H54 (cell line): Measurements from ENCODE around the gene EXOC1.
"Not testable (repeated sequence)": the region's sequence is repeated elsewhere in the genome, so short reads cannot be mapped to it uniquely, and the experiment has no call there.

Experiments
- DNase-seq: peaks from one replicate; pipeline ENCODE4 v3.0.0; 2011; ENCODE audit warnings: low spot score, mixed read lengths; ENCODE audit not compliant: insufficient read length
- FAIRE-seq: peaks from 3 replicates; lab custom pipeline; 2011; peaks lifted over from hg19 to GRCh38; lab: Jason Lieb, UNC
- POLR2A ChIP-seq: IDR thresholded peaks from 2 replicates; pipeline ENCODE4 v1.6.1; 2011; ENCODE audit warnings: low read depth, mild to moderate bottlenecking, low read length

The EXOC1 gene

DNA sequence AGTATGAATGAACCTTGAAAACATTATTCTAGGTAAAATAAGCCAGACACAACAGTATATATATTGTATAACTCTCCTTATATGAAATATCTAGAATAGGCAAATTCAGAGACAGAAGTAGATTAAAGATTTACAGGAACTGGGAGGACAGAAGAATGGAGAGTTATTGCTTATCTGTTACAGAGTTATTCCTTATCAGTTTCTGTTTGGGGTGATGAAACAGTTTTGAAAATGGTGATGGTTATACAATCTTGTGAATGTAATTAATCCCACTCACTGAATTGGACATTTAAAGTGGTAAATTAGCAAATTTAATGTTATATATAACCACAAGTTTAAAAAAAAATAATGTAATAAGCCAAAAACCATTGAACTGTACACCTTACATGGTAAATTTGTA, 14.5 kb upstream of the EXOC1 start:
- TF ChIP-seq POLR2A = no peak
- DNase-seq (no peak), FAIRE-seq (no peak)

DNA sequence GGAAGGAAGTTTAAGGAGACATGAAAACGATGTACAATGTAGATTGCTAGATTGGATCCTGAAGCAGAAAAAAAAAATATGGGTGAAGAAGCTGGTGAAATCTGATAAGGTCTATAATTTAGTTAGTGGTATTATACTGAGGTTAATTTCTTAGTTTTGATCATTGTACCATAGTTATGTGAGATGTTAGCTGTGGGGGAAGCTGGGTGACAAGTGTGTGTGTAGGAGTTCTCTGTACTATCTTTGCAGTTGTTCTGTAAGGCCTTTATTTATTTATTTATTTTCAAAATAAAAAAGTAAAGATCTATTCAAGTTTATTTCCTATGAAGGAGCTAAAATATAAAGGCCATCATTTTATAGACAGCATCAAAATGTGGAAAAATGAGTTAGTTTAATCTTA, 12.5 kb upstream of the EXOC1 start:
- no peak for TF ChIP-seq POLR2A
- FAIRE-seq = no peak

DNA sequence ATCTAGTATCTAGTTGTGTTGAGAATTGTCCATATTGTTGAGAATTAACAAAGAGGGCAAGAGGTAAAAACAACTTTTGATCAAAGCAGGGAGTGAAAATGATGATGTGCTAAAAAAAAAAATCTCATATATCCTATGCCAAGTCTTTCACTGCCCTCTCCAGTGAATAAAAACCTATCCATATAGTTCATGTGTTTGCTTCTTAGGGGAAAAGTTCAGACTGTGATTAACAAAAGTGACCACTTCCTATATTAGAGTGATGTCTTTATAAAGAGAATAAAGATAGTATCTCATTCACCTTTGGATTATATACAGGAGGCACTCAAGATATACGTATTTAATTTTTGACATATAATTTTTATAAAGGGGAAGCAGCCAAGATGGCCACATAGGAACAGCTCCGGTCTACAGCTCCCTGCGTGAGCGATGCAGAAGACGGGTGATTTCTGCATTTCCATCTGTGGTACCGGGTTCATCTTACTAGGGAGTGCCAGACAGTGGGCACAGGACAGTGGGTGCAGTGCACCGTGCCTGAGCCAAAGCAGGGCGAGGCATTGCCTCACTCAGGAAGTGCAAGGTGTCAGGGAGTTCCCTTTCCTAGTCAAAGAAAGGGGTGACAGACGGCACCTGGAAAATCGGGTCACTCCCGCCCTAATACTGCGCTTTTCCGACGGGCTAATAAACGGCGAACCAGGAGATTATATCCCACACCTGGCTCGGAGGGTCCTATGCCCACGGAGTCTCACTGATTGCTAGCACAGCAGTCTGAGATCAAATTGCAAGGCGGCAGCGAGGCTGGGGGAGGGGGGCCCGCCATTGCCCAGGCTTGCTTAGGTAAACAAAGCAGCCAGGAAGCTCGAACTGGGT, 11.8 kb upstream of the EXOC1 start:
- FAIRE-seq, DNase-seq: not testable (repeated sequence)

More for the DNA sequence above, 12.5 kb upstream of the EXOC1 start:
- no peak for DNase-seq

DNA sequence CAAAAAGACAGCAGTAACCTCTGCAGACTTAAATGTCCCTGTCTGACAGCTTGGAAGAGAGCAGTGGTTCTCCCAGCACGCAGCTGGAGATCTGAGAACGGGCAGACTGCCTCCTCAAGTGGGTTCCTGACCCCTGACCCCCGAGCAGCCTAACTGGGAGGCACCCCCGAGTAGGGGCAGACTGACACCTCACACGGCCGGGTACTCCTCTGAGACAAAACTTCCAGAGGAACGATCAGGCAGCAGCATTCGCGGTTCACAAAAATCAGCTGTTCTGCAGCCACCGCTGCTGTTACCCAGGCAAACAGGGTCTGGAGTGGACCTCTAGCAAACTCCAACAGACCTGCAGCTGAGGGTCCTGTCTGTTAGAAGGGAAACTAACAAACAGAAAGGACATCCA, 11.1 kb upstream of the EXOC1 start:
- DNase-seq, FAIRE-seq: not testable (repeated sequence)

DNA sequence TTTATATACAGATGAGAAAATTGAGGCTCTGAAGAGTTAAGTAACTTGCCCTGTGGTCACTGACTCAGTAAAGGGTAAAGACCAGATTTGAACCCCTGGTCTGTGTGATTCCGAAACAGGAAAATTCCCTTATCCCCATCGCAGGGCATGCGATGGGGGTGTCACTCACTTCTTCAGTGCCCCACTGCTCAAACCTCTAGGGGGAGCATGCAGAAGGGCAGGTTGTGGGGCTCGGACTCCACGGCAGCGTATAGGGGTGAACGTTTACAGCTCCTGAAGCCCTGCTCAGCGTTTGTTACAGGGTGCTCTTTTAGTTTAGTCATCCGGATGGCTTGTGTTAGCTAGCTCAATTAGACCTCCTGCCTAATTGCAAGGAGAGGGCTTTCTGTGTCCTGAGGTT, 3.7 kb upstream of the EXOC1 start:
- no peak for TF ChIP-seq POLR2A
- no peak for DNase-seq
- no peak for FAIRE-seq

DNA sequence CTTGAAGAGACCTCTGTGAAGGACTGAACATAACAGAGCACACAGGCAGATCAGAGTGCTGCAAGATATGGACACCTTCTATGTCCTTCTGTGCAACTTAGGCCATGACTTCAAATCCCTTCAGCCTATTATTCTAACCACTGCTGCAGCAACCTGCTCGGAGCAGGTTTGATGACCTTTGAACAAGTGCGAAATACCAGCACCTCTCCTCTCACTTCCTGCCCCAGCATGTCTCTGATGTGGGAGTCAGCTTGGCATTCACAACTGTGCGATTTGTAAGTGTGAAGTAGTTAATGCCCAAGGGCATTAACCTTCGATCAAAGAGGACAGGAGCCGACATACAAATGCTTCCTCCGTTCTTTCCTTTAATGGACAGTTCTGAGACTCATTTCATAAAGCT, 1.6 kb upstream of the EXOC1 start:
- no peak for DNase-seq
- no peak for TF ChIP-seq POLR2A
- no peak for FAIRE-seq

DNA sequence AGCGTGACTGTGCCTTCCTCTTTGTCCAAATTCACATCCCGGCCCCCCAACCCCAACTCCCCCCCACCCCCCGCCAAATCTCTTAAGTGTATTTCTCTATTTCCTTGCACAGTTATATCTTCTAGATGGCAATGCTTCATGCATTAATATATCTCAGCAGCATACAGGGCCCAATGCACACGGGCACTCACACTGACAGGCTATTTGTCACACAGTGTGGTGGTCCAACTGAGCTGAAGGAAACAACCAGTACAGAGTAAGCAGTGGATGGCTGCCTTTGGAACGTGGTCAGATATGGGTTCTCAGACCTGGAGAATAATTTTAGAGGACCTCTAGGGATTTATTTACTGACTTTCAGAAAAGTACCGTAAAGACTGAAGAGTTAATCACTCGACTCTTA, 681 bp downstream of the EXOC1 start:
- FAIRE-seq (no peak), DNase-seq (no peak)
- TF ChIP-seq POLR2A = no peak

DNA sequence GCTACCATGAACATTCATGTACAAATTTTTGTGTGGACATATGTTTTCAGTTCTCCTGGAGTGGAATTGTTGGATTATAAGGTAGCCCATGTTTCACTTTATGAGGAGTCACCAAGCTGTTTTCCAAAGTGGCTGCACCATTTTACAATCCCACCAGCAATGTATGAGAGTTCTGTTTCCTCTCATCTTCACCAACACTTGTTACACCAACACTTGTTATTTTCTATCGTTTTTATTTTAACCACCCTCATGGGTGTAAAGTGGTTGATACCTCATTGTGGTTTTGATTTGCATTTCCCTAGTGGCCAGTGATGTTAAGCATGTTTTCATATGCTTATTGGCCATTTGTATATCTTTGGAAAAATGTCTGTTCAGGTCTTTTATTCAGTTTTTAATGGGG, 4.1 kb downstream of the EXOC1 start:
- no peak for FAIRE-seq
- no peak for DNase-seq
- no peak for TF ChIP-seq POLR2A

DNA sequence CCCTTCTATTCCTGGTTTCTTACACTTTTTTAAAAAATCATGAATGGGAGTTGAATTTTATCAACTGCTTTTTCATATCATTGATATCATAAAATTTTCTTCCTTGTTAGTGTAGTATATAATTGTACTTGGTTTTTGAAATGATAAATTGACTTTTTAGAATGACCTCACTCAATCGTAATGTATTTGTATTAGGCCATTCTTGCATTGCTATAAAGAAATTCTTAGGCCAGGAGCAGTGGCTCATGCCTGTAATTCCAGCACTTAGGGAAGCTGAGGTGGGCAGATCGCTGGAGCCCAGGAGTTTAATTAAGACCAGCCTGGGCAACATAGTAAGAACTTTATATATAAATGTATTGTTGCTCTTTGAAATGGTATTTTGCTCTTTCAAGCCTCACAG, 6.3 kb downstream of the EXOC1 start:
- no peak for DNase-seq
- FAIRE-seq = no peak
- TF ChIP-seq POLR2A = no peak

DNA sequence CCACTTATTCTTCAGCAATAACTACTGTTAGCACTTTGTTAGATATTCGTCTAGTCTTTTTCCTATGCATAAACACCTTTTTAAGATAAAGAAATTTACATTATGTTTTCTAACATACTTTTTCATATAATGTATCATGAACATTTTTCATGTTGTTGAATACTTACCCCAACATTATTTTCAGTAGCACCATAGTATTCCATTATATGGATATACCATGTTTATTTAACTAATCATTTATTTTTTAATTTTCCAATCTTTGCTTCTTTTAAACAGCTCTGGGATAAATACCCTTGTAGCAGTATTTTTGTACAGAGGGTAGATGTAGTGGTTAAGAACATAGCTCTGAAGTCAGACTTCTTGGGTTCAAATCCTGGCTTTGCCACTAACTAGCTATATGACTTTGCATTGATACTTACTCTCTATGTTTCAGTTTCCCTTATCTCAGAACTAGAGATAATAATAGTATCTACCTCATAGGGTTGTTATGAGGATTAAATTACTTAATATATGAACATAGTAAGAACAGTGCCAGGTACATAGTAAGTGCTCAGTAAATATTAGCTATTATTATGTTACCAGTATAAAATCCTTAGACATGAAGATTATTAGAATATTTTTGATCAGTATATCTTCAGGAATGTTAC, 11.3 kb downstream of the EXOC1 start:
- no peak for DNase-seq
- no peak for TF ChIP-seq POLR2A
- no peak for FAIRE-seq

DNA sequence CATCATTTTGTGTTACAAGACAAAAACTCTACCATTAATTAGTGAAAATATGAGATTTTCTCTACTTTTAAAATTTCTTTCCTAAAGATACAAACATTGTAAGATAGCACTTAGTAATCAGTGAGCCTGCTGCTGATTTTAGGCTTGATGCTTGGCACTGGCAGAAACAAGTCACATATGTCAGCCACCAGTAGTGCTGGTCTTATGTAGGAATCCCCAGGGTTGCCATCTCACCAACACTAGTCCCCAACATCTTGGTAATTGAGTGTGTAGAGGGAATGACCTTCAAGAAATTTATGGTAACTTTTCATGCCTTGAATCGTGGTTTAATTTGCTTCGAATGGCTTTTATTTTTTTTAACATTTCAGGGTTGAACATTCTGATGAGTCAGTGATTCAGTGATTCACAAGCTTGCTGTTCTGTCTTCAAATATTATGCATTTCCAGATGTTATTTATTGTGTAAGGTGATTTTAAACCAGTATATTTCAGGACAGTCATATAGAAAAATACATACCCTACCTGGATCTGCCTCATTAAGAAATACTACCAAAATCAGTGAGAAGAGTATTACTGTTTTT, 11.9 kb downstream of the EXOC1 start:
- FAIRE-seq (peak; percentile 81), DNase-seq (no peak)
- TF ChIP-seq POLR2A = no peak

DNA sequence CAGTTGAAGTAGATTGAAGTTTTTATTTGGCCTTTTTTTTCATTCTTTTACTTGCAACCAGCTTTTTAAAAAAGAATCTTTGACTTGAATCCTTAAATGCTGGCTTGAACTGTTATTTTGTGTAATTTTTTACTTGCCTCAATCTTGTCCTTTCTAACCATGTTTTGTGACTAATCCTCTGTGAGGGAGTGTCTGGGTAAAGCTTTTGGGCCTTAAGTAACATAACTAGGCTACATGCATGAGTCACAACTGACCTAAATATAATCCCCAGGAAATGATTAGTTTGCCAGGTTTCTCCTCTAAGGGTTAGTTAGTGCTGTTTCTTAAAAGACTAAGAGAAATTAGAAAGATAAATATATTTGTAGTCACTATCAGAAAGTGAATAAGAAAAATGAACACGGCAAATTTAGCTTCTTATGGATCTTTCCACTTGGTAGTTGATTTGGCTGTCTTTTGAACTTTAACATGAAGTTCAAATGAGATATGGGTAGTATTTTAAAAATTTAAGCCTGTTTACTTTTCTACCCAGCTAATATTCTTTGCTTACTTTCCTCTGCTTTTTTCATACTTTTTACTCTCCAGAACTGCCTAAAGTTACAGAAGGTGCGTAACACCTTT, 13.0 kb downstream of the EXOC1 start:
- FAIRE-seq (peak; percentile 85), DNase-seq (peak; percentile 6)
- TF ChIP-seq POLR2A = no peak

DNA sequence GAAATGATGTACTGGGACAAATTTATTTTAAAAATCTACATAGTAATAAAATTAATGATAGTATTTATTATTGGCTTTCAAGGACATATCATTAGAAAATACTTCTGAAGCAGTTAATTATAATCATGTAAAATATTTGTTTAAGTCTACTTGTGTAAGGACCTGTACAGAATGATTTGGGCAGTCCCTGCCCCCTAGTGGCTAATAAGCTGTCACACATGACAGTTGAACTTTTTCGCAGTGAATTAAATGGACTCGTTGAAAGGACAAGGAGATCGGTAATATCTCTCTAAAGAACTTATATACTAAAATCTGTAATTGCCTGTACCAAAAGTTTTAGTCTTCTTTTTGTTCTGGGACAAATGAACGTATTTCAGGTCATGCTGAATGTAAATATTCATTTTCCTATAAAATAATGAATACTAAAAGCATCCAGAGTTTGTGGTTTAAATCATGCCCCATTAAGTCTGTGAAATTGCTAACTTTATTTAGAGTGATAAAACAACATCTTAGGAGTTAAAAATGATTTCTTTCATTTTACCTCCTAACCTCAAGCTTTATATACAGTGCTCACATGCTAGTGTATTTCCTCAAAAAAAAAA, 13.6 kb downstream of the EXOC1 start:
- TF ChIP-seq POLR2A = no peak
- no peak for DNase-seq
- peak; percentile 58 for FAIRE-seq

DNA sequence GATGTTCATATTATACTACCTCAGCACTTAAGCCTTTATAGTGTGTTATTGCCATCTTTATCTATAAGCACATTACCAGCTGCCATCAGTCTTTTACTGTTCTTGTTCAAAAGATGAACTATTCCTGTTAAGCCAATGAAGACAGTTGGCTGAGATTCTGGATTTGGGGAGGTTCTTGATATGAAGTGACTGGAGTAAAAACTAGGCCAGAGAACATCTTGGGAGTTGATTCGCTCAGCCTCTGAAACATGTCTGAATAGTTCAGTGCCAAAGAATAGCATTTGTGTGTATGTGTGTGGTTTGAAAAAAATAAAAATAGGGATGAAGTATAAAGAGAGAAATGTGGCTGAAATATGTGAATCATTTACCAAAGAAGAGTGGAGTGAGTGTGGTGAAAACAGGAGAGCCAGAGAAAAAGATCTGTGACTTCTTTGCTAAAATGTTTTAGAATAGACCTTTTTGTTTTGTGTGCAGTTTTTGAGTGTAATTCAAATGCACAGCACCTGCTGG, 15.2 kb downstream of the EXOC1 start:
- TF ChIP-seq POLR2A = no peak
- FAIRE-seq (no peak), DNase-seq (no peak)
